ENCODE measurements around the gene ANKS1B. TPM values are rescaled to one million over a fixed set of nuclear protein-coding genes. Genes with fewer than 3 reads are reported as not detected.

The ANKS1B gene
- total and polyA plus RNA-seq, 2 of the 4 experiments (the other 2 are of a cell fraction), result 0.17 to 0.18 TPM

- Histone ChIP-seq H3K18ac (ENCODE audit: low read depth, low read length) (no peak overlapping the region), H3K4me3 (ENCODE audit: insufficient read depth, low read depth, low read length) (no peak overlapping the region), H4K8ac (ENCODE audit: low read depth in 2 of 2, low read length in 2 of 2) (no peak overlapping the region), H3K56ac (ENCODE audit: extremely low read depth, insufficient read depth, low read length) (no peak overlapping the region), H2BK120ac (ENCODE audit: low read depth, low read length) (no peak overlapping the region), H2AFZ (replicated peaks; ENCODE audit: low read length, poor library complexity) (no peak overlapping the region), H3K4me1 (ENCODE audit: control insufficient read depth, insufficient read depth, low read length) (no peaks in the 10 kb centered on the region), H2AK9ac (replicated peaks; ENCODE audit: low read depth, low read length, poor library complexity) (no peak overlapping the region), H2AK5ac (ENCODE audit: low read depth, low read length) (no peak overlapping the region), H3K9me3 (ENCODE audit: control insufficient read depth, insufficient read depth, low read length) (no peaks in the 10 kb centered on the region), H2BK15ac (ENCODE audit: low read depth, low read length) (no peak overlapping the region), H4K91ac (ENCODE audit: insufficient read depth, low read depth, low read length) (no peak overlapping the region), H4K20me1 (ENCODE audit: insufficient read depth, low read length) (no peaks in the 10 kb centered on the region), H3K36me3 (ENCODE audit: control insufficient read depth, insufficient read depth, low read length) (no peaks in the 10 kb centered on the region), H2BK20ac (ENCODE audit: low read depth, low read length) (no peak overlapping the region), H3K4me2 (ENCODE audit: low read depth, low read length) (no peak overlapping the region), H3K27me3 (ENCODE audit: control insufficient read depth, insufficient read depth, low read length) (no peaks in the 10 kb centered on the region), H2BK5ac (ENCODE audit: low read depth, low read length, poor library complexity, severe bottlenecking) (no peak overlapping the region), H3K79me1 (ENCODE audit: low read depth in 1 of 2, low read length in 2 of 2) (no peaks in the 10 kb centered on the region), H3K9ac (ENCODE audit: low read depth, low read length) (no peak overlapping the region), H3K27ac (ENCODE audit: insufficient read depth, low read length) (no peak overlapping the region), H3K14ac (replicated peaks; ENCODE audit: low read depth, low read length) (no peak overlapping the region), H3K9me1 (ENCODE audit: insufficient read depth, low read length) (no peaks in the 10 kb centered on the region; the same call in 1 of the 2 replicates), H3K4ac (ENCODE audit: low read depth, low read length) (no peak overlapping the region), H4K5ac (ENCODE audit: low read depth, low read length) (no peak overlapping the region), H3K23ac (ENCODE audit: low read depth, low read length) (no peak overlapping the region)
- no TSS peak for BruUV-seq (replicated peaks)
- dilution Hi-C loops (cut with HindIII; ENCODE audit: low sequenced_read_pairs, unreplicated experiment), result no loop called here
- TF ChIP-seq, protein P1, sequence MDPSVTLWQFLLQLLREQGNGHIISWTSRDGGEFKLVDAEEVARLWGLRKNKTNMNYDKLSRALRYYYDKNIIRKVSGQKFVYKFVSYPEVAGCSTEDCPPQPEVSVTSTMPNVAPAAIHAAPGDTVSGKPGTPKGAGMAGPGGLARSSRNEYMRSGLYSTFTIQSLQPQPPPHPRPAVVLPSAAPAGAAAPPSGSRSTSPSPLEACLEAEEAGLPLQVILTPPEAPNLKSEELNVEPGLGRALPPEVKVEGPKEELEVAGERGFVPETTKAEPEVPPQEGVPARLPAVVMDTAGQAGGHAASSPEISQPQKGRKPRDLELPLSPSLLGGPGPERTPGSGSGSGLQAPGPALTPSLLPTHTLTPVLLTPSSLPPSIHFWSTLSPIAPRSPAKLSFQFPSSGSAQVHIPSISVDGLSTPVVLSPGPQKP (IDR thresholded peaks at IDR 0.05; ENCODE audit: borderline replicate concordance, low read depth, low read length), result no peak
- no peak for TF ChIP-seq MAFK (IDR thresholded peaks at IDR 0.05; ENCODE audit: low read depth, low read length)
- TF ChIP-seq CEBPB (IDR thresholded peaks at IDR 0.05; ENCODE audit: low read depth, low read length), result no peak
- no peak for TF ChIP-seq FOS (IDR thresholded peaks at IDR 0.05; ENCODE audit: low read depth, low read length)
- TF ChIP-seq MAZ (IDR thresholded peaks at IDR 0.05; ENCODE audit: borderline replicate concordance, low read depth, low read length), result no peak
- TF ChIP-seq SMC3 (IDR thresholded peaks at IDR 0.05; ENCODE audit: low read depth, low read length), result no peak
- no peak for TF ChIP-seq RAD21 (IDR thresholded peaks at IDR 0.05; ENCODE audit: low read length)
- TF ChIP-seq POLR2A (IDR thresholded peaks at IDR 0.05; ENCODE audit: low read depth, low read length), result no peak
- in situ Hi-C loops (cut with MboI; ENCODE audit: low sequenced_read_pairs), result no loop called here
- DNase-seq (no peak), ATAC-seq (ENCODE audit: low read depth) (no peak)
- WGBS, 2 experiments (ENCODE audit: extremely low coverage in 2 of 2, insufficient read length in 1 of 2), result 90% methylated on average over 2 of the region's 5 CpGs; no CpG with 5 or more reads in 1 of the 2 experiments
- intact Hi-C loops (cut with micrococcal nuclease), result no loop called here
- POLR2A ChIA-PET (ENCODE audit: unreplicated experiment), result no interaction called here
- CTCF ChIA-PET, result no interaction called here
Measured at GRCh38 chr12:99920353-99920960, 64.3 kb downstream of the ANKS1B start.

Data from IMR-90 (cell line).